CD14-positive monocyte (primary cell): Measurements from ENCODE around the gene PROK2. TPM values are rescaled to one million over a fixed set of nuclear protein-coding genes. Genes with fewer than 3 reads are reported as not detected.

ENCODE experiments used
- DNase-seq, 3 donors: peaks; one replicate each; pipeline ENCODE4 v3.0.0-alpha.2; 2011 to 2022
- H2AFZ ChIP-seq: 2 replicates; pipeline ENCODE4 v1.6.0; 2012; ENCODE audit warnings: mild to moderate bottlenecking, low read depth, low read length, inconsistent platforms; ENCODE audit not compliant: insufficient read depth, poor library complexity, severe bottlenecking
- H3K27ac ChIP-seq, 2 donors: 1 replicate in 1 of 2; 2 replicates in 1 of 2; pipeline ENCODE4 v1.5.1; 2012 to 2013; ENCODE audit warnings: low read length in 2 of 2, control low read depth in 1 of 2, inconsistent platforms in 1 of 2, low read depth in 1 of 2, mild to moderate bottlenecking in 1 of 2
- H3K27me3 ChIP-seq, 2 donors: one replicate each; pipeline versions ENCODE4 v1.6.0 to v1.6.1; 2011 to 2013; ENCODE audit warnings: low read length in 2 of 2; ENCODE audit not compliant: control insufficient read depth in 2 of 2, insufficient read depth in 2 of 2
- H3K36me3 ChIP-seq, 2 donors: replicated peaks in 1 of 2; 1 replicate in 1 of 2; 2 replicates in 1 of 2; pipeline versions ENCODE4 v1.5.1 to v1.6.1; 2012 to 2013; ENCODE audit warnings: low read length in 2 of 2, control low read depth in 1 of 2, inconsistent platforms in 1 of 2, mild to moderate bottlenecking in 1 of 2; ENCODE audit not compliant: insufficient read depth in 2 of 2, control insufficient read depth in 1 of 2
- H3K4me1 ChIP-seq, 2 donors: 1 replicate in 1 of 2; 2 replicates in 1 of 2; pipeline versions ENCODE4 v1.5.1 to v1.6.1; 2012 to 2013; ENCODE audit warnings: low read length in 2 of 2, control low read depth in 1 of 2, inconsistent platforms in 1 of 2, mild to moderate bottlenecking in 1 of 2, moderate library complexity in 1 of 2; ENCODE audit not compliant: insufficient read depth in 2 of 2, control insufficient read depth in 1 of 2
- H3K4me2 ChIP-seq: replicated peaks from 2 replicates; pipeline ENCODE3; 2012; ENCODE audit warnings: low read length, moderate library complexity, mild to moderate bottlenecking; ENCODE audit not compliant: poor library complexity, severe bottlenecking; ENCODE audit errors: extremely low read depth
- H3K4me3 ChIP-seq, 3 experiments: fragments of 200-600 bp in 1 of 3; sonication (generic) in 1 of 3; replicated peaks in 1 of 3; 1 replicate in 2 of 3; 2 replicates in 1 of 3; pipeline ENCODE4 v1.5.1; 2011 to 2013; ENCODE audit warnings: low read length in 3 of 3, mild to moderate bottlenecking in 3 of 3, control low read depth in 2 of 3, low read depth in 2 of 3, inconsistent platforms in 1 of 3, moderate library complexity in 1 of 3
- H3K79me2 ChIP-seq: 2 replicates; pipeline ENCODE4 v1.6.0; 2012; ENCODE audit warnings: mild to moderate bottlenecking, control low read depth, inconsistent platforms, low read length, moderate library complexity; ENCODE audit not compliant: insufficient read depth
- H3K9ac ChIP-seq: 2 replicates; pipeline ENCODE4 v1.6.0; 2017; ENCODE audit warnings: low read length, mild to moderate bottlenecking; ENCODE audit not compliant: insufficient read depth, poor library complexity, severe bottlenecking
- H3K9me3 ChIP-seq, 2 donors: replicated peaks in 1 of 2; 1 replicate in 1 of 2; 2 replicates in 1 of 2; pipeline versions ENCODE4 v1.5.1 to v1.6.1; 2012 to 2013; ENCODE audit warnings: low read length in 2 of 2, control low read depth in 1 of 2; ENCODE audit not compliant: control insufficient read depth in 1 of 2, insufficient read depth in 1 of 2
- H4K20me1 ChIP-seq: 2 replicates; pipeline ENCODE4 v1.6.0; 2012; ENCODE audit warnings: mild to moderate bottlenecking, low read length, control low read depth, moderate library complexity; ENCODE audit not compliant: insufficient read depth
- H3K27ac Mint-ChIP-seq, 7 donors: one replicate each; pipeline ENCODE4 v1.8.0; 2020; ENCODE audit warnings: mild to moderate bottlenecking in 7 of 7, mixed read lengths in 7 of 7, moderate library complexity in 6 of 7, inconsistent platforms in 2 of 7
- H3K27me3 Mint-ChIP-seq, 3 donors: one replicate each; pipeline ENCODE4 v1.8.0; 2021 to 2022; ENCODE audit warnings: low read depth in 3 of 3, mild to moderate bottlenecking in 3 of 3, mixed read lengths in 3 of 3, moderate library complexity in 3 of 3, inconsistent platforms in 1 of 3
- H3K36me3 Mint-ChIP-seq, 2 donors: one replicate each; pipeline ENCODE4 v1.8.0; 2020; ENCODE audit warnings: mixed read lengths in 2 of 2, inconsistent platforms in 1 of 2, mild to moderate bottlenecking in 1 of 2
- H3K4me1 Mint-ChIP-seq: one replicate; pipeline ENCODE4 v1.8.0; 2020; ENCODE audit warnings: mild to moderate bottlenecking, mixed read lengths
- H3K4me3 Mint-ChIP-seq, 2 donors: one replicate each; pipeline ENCODE4 v1.8.0; 2020; ENCODE audit warnings: mild to moderate bottlenecking in 2 of 2, mixed read lengths in 2 of 2, moderate library complexity in 1 of 2
- H3K9me3 Mint-ChIP-seq, 7 donors: one replicate each; pipeline ENCODE4 v1.8.0; 2020 to 2022; ENCODE audit warnings: mixed read lengths in 7 of 7, mild to moderate bottlenecking in 6 of 7, moderate library complexity in 6 of 7, inconsistent platforms in 2 of 7
- CTCF ChIP-seq: fragments of 200-600 bp; IDR thresholded peaks from one replicate; pipeline ENCODE4 v1.8.0; 2022; ENCODE audit warnings: antibody characterized with exemption, mild to moderate bottlenecking
- WGBS: methylation state at CpG from one replicate; pipeline ENCODE4 v1.1.5; 2013; ENCODE audit warnings: missing lambda C conversion rate; ENCODE audit not compliant: insufficient coverage; 5-methylcytosine and 5-hydroxymethylcytosine counted together
- intact Hi-C, 2 donors: fragments of 100-400 bp; cut with micrococcal nuclease; formaldehyde crosslinking; loops; one replicate each; pipeline versions ENCODE4 v1.15.0 to v1.15.1; 2023
- polyA plus RNA-seq, 3 donors: library from polyadenylated mRNA; depleted of rRNA in 1 of 3; unstranded in 2 of 3; stranded (reverse) in 1 of 3; fragments of 300-500 nt in 2 of 3; fragments of >200 nt in 1 of 3; fragmentation: Illumina TruSeq in 2 of 3; gene quantifications; 1 replicate in 2 of 3; 2 replicates in 1 of 3; pipeline ENCODE4 v1.2.3, GENCODE V29; 2012 to 2021

Gene PROK2
- polyA plus RNA-seq, 3 donors = 25.4 to 81.7 (median 37.8) TPM

GRCh38 chr3:71785532-71786216 is 726 bp upstream of the PROK2 start:
- no peaks in the 10 kb centered on the region for H3K36me3 ChIP-seq
- H3K27me3 Mint-ChIP-seq = peaks cover 15 to 29% (median 17%) of the 10 kb centered on the region in 3 donors
- H3K36me3 Mint-ChIP-seq = peaks cover 8% of the 10 kb centered on the region in 2 donors
- peak overlapping the region; percentile 68 to 90 (median 79) for H3K27ac Mint-ChIP-seq
- H3K9ac ChIP-seq = peak overlapping the region; percentile 94
- no peak for TF ChIP-seq CTCF
- 3% methylated on average over 20 of the region's 28 CpGs for WGBS
- intact Hi-C loops = loop anchor here in 1 of 2 donors (10.0 kb wide), 1 partner anchor 59 kb away; no protein-coding TSS in a partner anchor
- peaks cover 0 to 48% of the 10 kb centered on the region in 2 donors for H3K27me3 ChIP-seq
- peak overlapping the region; percentile 89 to 93 for H3K4me3 Mint-ChIP-seq
- peaks cover 43% of the 10 kb centered on the region for H3K79me2 ChIP-seq
- no peaks in the 10 kb centered on the region for H4K20me1 ChIP-seq
- H3K9me3 ChIP-seq = no peaks in the 10 kb centered on the region
- peak overlapping the region in 1 of 2 donors; percentile 63 for H3K27ac ChIP-seq
- peak overlapping the region; percentile 79 for H2AFZ ChIP-seq
- H3K4me2 ChIP-seq = peak overlapping the region; percentile 94
- H3K4me1 Mint-ChIP-seq = peaks cover 48% of the 10 kb centered on the region
- peaks cover 25 to 48% of the 10 kb centered on the region in 2 donors for H3K4me1 ChIP-seq
- H3K4me3 ChIP-seq = peak overlapping the region; percentile 33 to 93 (median 38)
- peaks cover 0 to 5% (median 0%) of the 10 kb centered on the region in 7 donors for H3K9me3 Mint-ChIP-seq
- DNase-seq = peak in 2 of 3 donors; percentile 19 to 24

- 3% methylated on average over 18 of the region's 23 CpGs for WGBS
- intact Hi-C loops = loop anchor here in 1 of 2 donors (10.0 kb wide), 1 partner anchor 60 kb away; no protein-coding TSS in a partner anchor
- peak overlapping the region in 1 of 2 donors; percentile 92 for H3K27ac ChIP-seq
- peak overlapping the region; percentile 63 to 95 (median 93) for H3K4me3 ChIP-seq
- H3K36me3 ChIP-seq = no peaks in the 10 kb centered on the region
- H2AFZ ChIP-seq = peak overlapping the region; percentile 79
- Mint-ChIP-seq H3K4me1 (peaks cover 62% of the 10 kb centered on the region), H3K36me3 (peaks cover 10 to 13% of the 10 kb centered on the region in 2 donors), H3K4me3 (peak overlapping the region; percentile 89 to 98), H3K27me3 (peaks cover 15 to 29% (median 17%) of the 10 kb centered on the region in 3 donors), H3K9me3 (peaks cover 0 to 5% (median 0%) of the 10 kb centered on the region in 7 donors), H3K27ac (peak overlapping the region; percentile 81 to 95 (median 91))
- H3K4me1 ChIP-seq = peaks cover 38 to 62% of the 10 kb centered on the region in 2 donors
- peak overlapping the region; percentile 94 for H3K4me2 ChIP-seq
- peak in 2 of 3 donors; percentile 20 to 31 for DNase-seq
- peaks cover 52% of the 10 kb centered on the region for H3K79me2 ChIP-seq
- peak overlapping the region; percentile 94 for H3K9ac ChIP-seq
- peaks cover 0 to 48% of the 10 kb centered on the region in 2 donors for H3K27me3 ChIP-seq
- no peaks in the 10 kb centered on the region for H4K20me1 ChIP-seq
- TF ChIP-seq CTCF = no peak
- H3K9me3 ChIP-seq = no peaks in the 10 kb centered on the region
Measured at GRCh38 chr3:71784201-71784913, 591 bp downstream of the PROK2 start.
